ENCODE results near the gene BMPER.

GRCh38 chr7:33885290-33886148, 19.8 kb upstream of the BMPER start:
- TF ChIP-seq CTCF (IDR thresholded peaks at IDR 0.05): no peak
- no peak for TF ChIP-seq POLR2AphosphoS5 (IDR thresholded peaks at IDR 0.05; ENCODE audit: low read depth, low read length)
- no peak for TF ChIP-seq PBX3 (IDR thresholded peaks at IDR 0.05)
- TF ChIP-seq FOXM1 (IDR thresholded peaks at IDR 0.05; ENCODE audit: low read depth): no peak
- TF ChIP-seq SMC3 (IDR thresholded peaks at IDR 0.05; ENCODE audit: low read depth, low read length): no peak
- TF ChIP-seq ELF1 (IDR thresholded peaks at IDR 0.05): no peak
